EH (cell line): Measurements from ENCODE around the gene PGF.
A peak's percentile ranks its signal among the peaks of the same experiment; 100 is the strongest.

Experiments
- DNase-seq: peaks from one replicate; pipeline ENCODE4 v3.0.0-alpha.2; 2015; ENCODE audit warnings: low read depth

Gene PGF

DNA sequence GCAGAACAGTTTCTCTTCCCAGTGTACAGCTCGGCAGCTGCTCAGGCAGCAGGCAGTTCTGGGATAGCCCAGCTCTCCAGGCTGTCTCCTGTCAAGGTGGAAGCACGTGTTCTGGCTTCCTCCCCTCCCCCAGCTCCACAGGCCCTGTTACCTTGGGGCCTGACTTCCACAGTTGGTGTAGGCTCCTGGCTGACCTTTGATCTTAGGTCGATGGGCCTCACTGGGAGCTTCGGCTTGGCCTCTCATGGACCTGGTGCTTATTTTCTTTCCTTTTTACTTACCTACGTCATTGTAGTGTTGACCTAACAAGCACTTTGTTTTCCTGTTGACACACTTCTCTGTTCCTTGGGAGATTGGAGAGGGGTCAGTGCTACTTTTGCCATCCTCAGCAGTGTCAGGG lies 56.7 kb downstream of the PGF start:
- DNase-seq, result no peak

DNA sequence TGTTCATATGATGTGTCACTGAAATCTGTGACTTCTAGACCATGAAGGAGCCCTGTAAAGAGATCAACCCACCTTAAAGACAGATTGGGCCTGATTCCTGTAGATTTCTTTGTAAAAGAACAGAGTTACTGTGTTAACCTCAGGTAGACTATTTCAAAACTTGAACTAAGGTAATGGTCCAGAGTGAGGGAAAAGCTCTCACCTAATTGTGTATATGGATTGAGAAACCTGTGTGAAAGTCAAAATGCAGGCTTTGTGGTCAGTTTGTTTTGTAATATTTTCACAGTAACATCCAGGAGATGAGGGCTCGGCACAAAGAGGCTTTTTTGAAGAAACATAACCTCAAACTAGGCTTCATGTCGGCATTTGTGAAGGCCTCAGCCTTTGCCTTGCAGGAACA lies 57.3 kb downstream of the PGF start:
- DNase-seq, result no peak

DNA sequence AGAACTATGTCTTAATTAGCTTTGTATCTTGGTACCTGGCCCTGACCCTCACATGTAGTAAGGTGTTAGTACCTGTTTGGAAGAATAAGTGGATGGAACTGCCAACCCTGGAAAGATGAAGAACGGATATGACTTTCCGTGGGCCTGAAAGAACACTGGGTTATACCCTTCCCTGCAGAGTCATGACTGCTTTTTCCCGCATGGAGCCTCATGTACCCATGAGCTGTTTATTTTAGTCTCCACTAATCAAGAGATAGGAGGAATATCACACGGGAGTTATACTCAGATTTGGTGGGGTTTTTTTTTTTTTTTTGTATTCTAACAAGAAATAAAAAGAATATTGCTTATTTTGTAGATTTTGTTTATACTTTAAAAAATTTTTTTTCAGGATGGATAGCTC lies 57.8 kb downstream of the PGF start:
- no peak for DNase-seq

DNA sequence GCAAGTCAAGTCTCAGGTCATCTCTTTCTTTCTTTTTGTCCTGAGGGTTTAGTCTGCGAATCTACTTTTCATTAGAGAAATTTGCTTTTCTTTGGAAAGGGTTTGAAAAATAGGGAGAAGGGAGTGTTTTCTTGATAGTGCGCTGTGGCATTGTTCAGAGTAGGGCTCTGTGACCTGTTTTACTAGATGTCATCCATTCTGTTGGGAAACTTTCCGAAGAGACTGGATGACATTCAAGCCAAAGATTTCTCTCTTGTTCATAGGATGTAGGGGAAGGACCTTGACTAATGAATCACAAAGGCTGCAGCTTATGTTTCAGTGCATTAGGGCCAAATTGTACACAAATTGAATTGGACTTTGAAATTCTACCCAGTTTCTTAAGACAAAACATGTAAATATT lies 59.0 kb downstream of the PGF start:
- DNase-seq, result no peak

DNA sequence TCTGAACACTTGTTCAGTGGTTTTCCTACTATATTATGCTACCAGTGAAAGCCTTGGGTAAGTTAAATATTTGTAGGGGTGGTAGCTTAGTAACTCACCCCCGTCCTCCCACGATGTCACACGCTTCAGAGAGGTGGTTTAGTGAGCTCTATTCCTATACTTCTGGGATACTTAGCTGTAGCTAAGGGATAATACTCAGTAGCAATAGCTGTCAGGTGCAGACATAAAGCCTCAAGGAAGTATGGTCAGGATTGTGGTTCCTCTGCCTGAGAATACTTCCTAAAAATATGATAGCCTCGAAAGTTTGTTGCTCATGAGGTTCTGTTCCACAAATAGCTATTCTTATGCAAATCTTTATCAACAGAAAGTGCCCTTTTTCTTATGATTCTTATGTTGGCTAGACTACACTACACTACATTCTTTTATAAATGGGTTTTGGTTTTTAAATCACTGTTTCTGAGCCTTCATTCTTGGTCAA lies 61.7 kb downstream of the PGF start:
- DNase-seq, result no peak

- no peak for DNase-seq
Observed at GRCh38 chr14:74892745-74893144, 62.7 kb downstream of the PGF start.

- DNase-seq, result peak; percentile 28
Observed at GRCh38 chr14:74891870-74892269, 63.5 kb downstream of the PGF start.
